Activated naive CD8-positive, alpha-beta T cell (primary cell): ENCODE data around the gene DOK5.

Experiments used
- H3K27ac Mint-ChIP-seq: one replicate; pipeline ENCODE4 v1.8.0; 2021; ENCODE audit warnings: mixed read lengths
- H3K27me3 Mint-ChIP-seq: one replicate; pipeline ENCODE4 v1.8.0; 2021; ENCODE audit warnings: mixed read lengths
- H3K36me3 Mint-ChIP-seq: one replicate; pipeline ENCODE4 v1.8.0; 2021; ENCODE audit warnings: mixed read lengths
- H3K4me1 Mint-ChIP-seq: one replicate; pipeline ENCODE4 v1.8.0; 2021; ENCODE audit warnings: low read depth, mixed read lengths
- H3K4me3 Mint-ChIP-seq: one replicate; pipeline ENCODE4 v1.8.0; 2021; ENCODE audit warnings: mild to moderate bottlenecking, mixed read lengths
- H3K9me3 Mint-ChIP-seq: one replicate; pipeline ENCODE4 v1.8.0; 2021; ENCODE audit warnings: low read depth, mixed read lengths

Gene DOK5

DNA sequence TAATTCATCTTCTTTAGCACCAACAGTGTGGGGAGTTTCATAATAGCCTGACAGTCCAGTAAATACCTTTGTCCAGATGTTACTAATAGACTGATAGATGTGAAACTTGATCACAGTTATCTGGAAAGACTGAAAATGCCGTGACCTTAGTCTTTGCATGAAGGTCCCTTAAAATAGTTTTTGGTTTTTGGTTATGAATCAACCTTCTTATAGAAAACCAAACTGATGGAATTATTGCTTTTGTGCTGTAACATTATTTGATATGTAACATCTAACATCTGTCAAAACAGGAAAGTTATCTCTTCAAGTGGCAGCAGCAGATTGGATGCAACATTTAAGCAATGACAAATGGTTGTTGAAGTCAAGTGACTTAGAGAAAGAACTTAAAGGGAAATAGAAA, 190.4 kb downstream of the DOK5 start:
- H3K27me3 Mint-ChIP-seq: peaks cover 15% of the 10 kb centered on the region
- peaks cover 6% of the 10 kb centered on the region for H3K4me1 Mint-ChIP-seq
- H3K36me3 Mint-ChIP-seq: no peaks in the 10 kb centered on the region
- no peak overlapping the region for H3K27ac Mint-ChIP-seq
- no peaks in the 10 kb centered on the region for H3K9me3 Mint-ChIP-seq
- no peak overlapping the region for H3K4me3 Mint-ChIP-seq

DNA sequence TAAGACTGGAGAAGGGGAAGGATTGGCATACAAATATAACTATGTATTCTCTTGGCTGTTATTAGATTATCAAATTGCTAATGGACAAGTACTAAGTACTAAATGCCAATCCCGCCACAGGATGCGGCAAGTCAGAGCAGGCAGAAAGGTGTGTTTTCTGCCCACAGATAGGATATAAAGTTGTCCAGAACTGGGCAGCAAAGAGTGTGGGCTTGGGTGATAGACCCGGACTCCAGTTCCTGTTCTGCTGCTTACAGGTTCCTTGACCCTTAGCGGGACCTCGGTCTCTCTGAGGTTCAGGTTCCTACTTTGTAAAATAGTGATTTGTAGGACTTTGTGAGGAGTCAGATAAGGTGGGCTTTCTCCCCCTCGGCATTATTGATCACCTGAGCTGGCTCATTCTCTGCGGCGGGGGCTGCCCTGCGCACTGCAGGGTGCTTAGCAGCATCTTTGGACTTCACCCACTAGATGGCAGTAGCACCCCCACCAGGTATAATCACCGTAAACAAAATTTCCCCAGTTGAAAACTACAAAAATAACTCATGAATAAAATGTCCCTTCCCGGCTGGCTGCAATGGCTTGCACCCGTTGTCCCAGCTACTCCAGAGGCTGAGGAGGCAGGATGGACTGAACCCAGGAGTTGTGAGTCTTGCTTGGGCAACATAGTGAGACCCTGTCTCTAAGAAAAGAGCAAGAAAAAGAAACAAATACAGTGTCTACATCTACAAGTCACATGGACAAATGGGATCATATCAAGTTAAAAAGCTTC, 193.1 kb downstream of the DOK5 start:
- Mint-ChIP-seq H3K4me3 (no peak overlapping the region), H3K27ac (no peak overlapping the region), H3K9me3 (no peaks in the 10 kb centered on the region), H3K27me3 (peaks cover 18% of the 10 kb centered on the region), H3K36me3 (no peaks in the 10 kb centered on the region), H3K4me1 (peaks cover 6% of the 10 kb centered on the region)

DNA sequence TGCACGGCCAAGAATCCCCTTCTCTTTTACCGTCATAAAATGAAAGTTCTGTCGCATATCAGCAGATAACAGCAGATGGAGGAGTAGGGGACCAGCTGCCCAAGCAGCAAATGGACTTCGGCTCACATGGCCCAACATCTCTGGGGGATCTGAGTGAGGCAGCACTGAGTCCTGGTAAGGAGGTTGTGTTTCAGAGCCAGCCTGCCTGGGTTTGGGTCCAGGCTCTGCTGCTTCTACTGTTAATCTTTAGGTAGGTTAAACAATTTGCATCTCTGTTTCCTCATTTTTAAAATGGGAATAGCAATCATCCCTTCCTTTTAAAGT, 193.6 kb downstream of the DOK5 start:
- H3K27ac Mint-ChIP-seq: no peak overlapping the region
- H3K36me3 Mint-ChIP-seq: no peaks in the 10 kb centered on the region
- no peak overlapping the region for H3K4me3 Mint-ChIP-seq
- peaks cover 6% of the 10 kb centered on the region for H3K4me1 Mint-ChIP-seq
- no peaks in the 10 kb centered on the region for H3K9me3 Mint-ChIP-seq
- H3K27me3 Mint-ChIP-seq: peaks cover 19% of the 10 kb centered on the region

DNA sequence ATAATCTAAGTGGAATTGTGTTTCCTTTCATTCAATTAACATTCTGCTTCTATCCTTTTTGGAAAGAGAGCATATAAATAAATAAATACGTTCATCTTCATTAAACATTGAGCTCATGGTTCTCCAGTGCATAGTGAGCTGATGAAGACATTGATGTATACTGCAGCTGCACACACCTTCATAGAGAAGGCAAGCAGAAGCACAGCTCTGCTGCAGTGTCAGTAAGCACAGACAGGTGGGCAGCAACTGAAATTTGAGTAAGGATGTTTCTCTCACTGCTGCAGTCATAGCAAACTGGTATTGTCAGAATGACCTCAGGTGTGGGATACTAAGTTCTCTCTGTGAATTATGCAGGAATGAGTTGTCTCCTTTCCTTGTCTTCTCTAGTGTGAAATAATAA, 202.9 kb downstream of the DOK5 start:
- no peaks in the 10 kb centered on the region for H3K36me3 Mint-ChIP-seq
- H3K27ac Mint-ChIP-seq: no peak overlapping the region
- H3K9me3 Mint-ChIP-seq: no peaks in the 10 kb centered on the region
- H3K4me1 Mint-ChIP-seq: no peaks in the 10 kb centered on the region
- peaks cover 18% of the 10 kb centered on the region for H3K27me3 Mint-ChIP-seq
- H3K4me3 Mint-ChIP-seq: no peak overlapping the region

DNA sequence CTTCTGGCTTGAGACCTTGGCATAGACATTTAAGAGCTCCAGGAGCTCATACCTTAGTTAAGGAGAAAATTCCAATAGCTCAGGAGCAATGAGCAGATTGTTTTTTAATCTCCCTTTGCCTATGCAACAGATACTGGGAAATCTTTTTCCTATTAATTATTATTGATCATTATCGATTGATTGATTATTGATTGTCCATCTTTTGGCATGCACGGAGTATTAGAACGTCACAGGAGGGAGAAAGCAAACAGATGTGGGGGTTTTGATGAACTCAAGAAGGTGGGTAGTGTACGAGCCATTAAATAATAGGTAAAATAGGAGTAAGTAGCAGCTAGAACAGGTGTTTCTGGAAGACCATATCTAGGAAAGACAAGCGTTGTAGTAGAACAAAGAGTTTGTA, 205.0 kb downstream of the DOK5 start:
- Mint-ChIP-seq H3K9me3 (no peaks in the 10 kb centered on the region), H3K27me3 (peaks cover 25% of the 10 kb centered on the region), H3K27ac (no peak overlapping the region), H3K36me3 (no peaks in the 10 kb centered on the region), H3K4me1 (no peaks in the 10 kb centered on the region), H3K4me3 (no peak overlapping the region)

DNA sequence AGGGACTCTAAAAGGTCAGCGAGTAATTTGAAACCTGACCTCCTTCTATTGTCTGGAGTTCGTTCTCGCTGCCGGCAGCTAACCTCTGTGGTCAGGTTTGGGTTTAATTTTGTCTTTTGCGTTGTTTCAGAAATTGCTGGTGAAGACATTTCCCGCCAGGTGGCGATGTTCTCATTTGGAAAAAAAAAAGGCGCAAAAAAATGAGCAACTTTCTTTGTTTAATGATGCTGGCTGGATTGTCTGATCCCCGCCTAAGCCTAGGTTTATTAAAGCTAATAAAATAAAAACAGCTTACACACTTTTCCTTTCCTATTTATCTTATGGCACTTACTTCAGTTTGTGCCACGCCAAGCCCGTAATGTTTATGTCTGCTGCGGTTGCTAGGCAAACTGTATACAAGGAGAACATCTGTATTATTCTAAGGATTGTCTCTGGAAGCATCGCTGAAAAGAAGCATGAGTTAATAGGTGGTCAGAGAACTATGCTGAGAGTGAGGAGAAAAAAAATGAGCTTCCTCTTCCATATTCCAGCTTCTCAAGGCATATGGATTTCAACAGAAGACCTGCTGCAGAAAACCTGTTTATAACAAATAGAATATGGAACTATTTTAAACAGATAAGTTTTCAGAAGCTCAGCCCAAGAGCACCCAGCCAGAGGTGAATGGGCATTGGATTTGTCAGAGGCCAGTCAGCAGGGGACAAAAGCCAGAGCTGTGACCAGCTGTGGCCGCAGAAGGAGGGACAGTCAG, 205.7 kb downstream of the DOK5 start:
- no peaks in the 10 kb centered on the region for H3K36me3 Mint-ChIP-seq

DNA sequence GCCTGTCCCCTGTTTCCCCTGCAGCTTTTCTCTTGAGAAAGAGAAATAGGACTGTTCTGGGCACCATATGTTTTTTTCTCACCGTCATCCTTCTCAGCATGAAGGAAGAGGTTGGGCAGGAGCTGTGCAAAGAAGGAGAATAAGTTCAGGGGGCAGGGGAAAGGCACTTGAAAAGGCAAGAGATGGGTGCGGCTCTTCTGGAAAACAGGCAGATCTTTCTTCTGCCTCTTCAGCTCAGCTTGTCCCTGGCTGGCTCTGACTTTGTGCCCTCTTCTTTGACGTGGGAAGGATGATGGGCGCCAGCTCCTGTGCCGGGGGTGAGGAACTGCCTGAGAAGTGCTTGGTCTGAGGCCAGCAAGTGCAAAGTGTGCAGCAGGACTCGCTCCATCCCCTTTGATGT, 206.5 kb downstream of the DOK5 start:
- Mint-ChIP-seq H3K27ac (no peak overlapping the region), H3K4me3 (no peak overlapping the region), H3K4me1 (no peaks in the 10 kb centered on the region), H3K27me3 (peaks cover 26% of the 10 kb centered on the region), H3K36me3 (no peaks in the 10 kb centered on the region), H3K9me3 (no peaks in the 10 kb centered on the region)

More for the DNA sequence above, 205.7 kb downstream of the DOK5 start:
- H3K27ac Mint-ChIP-seq: no peak overlapping the region
- no peaks in the 10 kb centered on the region for H3K4me1 Mint-ChIP-seq
- peaks cover 25% of the 10 kb centered on the region for H3K27me3 Mint-ChIP-seq
- no peaks in the 10 kb centered on the region for H3K9me3 Mint-ChIP-seq
- no peak overlapping the region for H3K4me3 Mint-ChIP-seq

DNA sequence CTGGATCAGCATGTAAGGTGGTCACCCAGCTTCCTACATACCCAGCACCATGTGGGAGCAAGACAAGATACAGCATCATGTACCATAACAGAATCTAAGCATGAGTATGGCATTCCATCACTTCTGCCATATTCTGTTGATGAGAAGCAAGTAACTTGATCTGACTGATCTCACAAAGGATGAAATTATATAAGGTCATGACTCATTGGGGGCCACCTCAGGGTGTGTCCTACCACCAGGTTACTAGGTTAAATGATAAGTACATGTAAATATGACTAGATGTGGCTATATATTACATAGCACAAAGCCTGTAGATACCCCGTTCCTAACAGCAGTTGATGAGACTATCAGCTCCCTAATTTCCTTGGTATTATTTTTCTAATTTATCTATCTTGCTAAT, 213.1 kb downstream of the DOK5 start:
- H3K4me3 Mint-ChIP-seq: no peak overlapping the region

DNA sequence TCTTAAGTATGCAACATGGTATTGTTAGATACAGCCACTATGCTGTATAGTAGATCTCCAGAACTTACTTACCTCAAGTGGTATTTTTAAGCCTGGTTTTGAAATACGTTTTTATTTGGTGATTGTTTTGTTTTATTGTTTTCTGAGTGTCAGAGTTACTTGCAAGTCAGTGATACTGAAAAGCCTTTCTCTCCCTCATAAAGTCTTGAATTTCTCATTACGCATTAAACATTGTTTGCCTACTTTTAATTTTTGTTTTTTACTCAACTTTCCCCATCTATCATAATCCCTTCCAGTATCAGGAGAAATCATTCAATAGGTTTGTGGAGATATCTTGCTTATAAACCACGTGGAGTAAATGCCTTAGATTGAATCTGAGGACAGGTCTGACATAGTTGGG, 214.9 kb downstream of the DOK5 start:
- Mint-ChIP-seq H3K36me3 (no peaks in the 10 kb centered on the region), H3K4me3 (no peak overlapping the region), H3K27me3 (peaks cover 10% of the 10 kb centered on the region), H3K4me1 (no peaks in the 10 kb centered on the region), H3K9me3 (peaks cover 3% of the 10 kb centered on the region), H3K27ac (no peak overlapping the region)

More for the DNA sequence above, 213.1 kb downstream of the DOK5 start:
- no peaks in the 10 kb centered on the region for H3K36me3 Mint-ChIP-seq
- peaks cover 18% of the 10 kb centered on the region for H3K27me3 Mint-ChIP-seq
- H3K27ac Mint-ChIP-seq: no peak overlapping the region
- H3K9me3 Mint-ChIP-seq: no peaks in the 10 kb centered on the region
- H3K4me1 Mint-ChIP-seq: no peaks in the 10 kb centered on the region

DNA sequence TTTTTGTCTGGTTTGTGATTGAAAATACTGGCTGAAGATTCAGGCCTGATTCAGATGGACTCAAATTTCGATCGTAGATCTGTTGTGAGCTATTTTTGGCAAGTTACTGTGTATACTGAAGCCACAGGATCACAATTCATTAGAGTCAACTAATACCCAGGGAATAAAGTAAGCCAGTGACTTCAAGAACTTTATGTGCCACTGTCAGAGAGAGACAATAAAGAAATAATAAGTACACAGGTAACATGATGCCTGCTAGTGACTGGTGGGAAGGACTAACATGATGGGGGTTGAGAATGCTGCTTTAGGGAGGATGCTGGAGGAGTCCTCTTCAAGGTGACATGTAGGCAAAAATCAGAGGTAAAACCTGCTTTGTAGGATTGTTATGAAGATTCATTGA, 215.9 kb downstream of the DOK5 start:
- Mint-ChIP-seq H3K27ac (no peak overlapping the region), H3K4me3 (no peak overlapping the region)

DNA sequence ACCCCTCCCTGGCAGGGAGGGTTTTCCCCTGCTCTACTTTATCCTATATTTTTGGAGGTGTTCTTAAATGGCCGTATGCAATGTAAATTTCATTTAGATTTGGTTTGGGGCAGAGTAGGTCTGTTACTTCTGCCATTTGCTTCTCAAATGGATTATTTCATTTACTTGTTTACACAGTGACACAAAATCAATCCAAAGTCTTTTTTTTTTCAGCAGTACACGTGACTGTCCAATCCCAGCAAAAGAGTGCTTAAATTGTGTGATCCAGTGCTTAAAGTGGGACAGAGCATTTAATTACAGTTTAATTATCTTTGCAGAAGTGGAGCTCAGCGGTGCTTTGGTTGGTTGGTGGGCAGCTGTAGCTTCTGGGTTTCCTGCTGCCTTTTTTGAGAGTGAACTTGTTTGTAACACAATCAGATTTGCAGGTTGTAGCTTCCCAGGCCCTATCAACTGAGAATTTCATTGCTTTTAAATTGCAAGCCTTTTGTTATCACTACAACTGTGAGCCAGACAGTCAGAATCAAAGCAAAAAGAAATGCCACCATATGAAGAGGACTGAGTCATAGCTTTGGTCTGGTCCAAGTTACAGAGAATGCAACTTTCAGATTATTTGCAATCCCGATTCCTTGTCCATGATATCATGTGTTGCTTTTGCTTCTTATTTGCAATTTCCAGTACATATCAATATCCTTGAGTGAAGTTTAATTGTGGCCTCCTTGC, 216.9 kb downstream of the DOK5 start:
- Mint-ChIP-seq H3K36me3 (no peaks in the 10 kb centered on the region), H3K9me3 (peaks cover 3% of the 10 kb centered on the region), H3K4me1 (no peaks in the 10 kb centered on the region), H3K27me3 (peaks cover 8% of the 10 kb centered on the region), H3K27ac (no peak overlapping the region), H3K4me3 (no peak overlapping the region)

More for the DNA sequence above, 215.9 kb downstream of the DOK5 start:
- Mint-ChIP-seq H3K27me3 (peaks cover 9% of the 10 kb centered on the region), H3K4me1 (no peaks in the 10 kb centered on the region), H3K36me3 (no peaks in the 10 kb centered on the region), H3K9me3 (peaks cover 3% of the 10 kb centered on the region)

DNA sequence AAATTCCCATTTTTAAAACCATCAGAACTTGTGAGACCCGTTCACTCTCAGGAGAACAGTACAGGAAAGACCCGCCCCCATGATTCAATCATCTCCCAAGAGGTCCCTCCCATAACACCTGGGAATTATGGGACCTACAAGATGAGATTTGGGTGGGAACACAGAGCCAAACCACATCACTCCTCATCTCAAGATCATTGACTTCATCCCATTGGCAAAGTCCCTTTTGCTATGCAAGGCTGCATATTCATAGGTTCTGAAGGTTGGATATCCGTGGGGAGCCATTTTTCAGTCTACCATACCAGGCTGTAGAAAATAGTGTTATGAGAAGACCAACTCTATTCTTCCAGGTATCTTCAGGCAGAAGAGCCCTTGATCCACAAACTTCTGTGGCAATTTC, 219.1 kb downstream of the DOK5 start:
- H3K36me3 Mint-ChIP-seq: no peaks in the 10 kb centered on the region
- peaks cover 5% of the 10 kb centered on the region for H3K27me3 Mint-ChIP-seq
- no peak overlapping the region for H3K4me3 Mint-ChIP-seq
- H3K27ac Mint-ChIP-seq: no peak overlapping the region
- H3K4me1 Mint-ChIP-seq: no peaks in the 10 kb centered on the region
- peaks cover 3% of the 10 kb centered on the region for H3K9me3 Mint-ChIP-seq

DNA sequence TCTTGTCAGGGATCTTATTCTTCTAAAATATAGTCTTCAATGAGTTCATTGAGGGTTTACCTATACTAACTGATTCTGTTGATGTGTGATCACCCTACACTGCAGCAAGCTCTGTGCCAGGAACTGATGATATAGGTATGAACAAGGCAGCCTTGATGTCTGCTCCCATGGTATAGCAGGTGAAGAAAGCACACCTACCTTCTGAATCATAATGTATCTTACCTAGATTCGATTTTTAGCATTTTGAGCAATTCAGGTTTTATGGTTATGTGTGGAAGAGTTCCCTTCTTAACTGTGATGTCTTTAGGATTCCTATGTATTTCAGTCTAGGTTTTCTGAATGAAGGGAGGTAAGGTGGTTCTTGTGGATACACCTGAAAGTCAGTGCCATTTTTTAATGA, 223.0 kb downstream of the DOK5 start:
- H3K36me3 Mint-ChIP-seq: no peaks in the 10 kb centered on the region
- H3K27me3 Mint-ChIP-seq: peaks cover 8% of the 10 kb centered on the region
- no peak overlapping the region for H3K4me3 Mint-ChIP-seq
- H3K9me3 Mint-ChIP-seq: peaks cover 3% of the 10 kb centered on the region
- H3K27ac Mint-ChIP-seq: no peak overlapping the region
- H3K4me1 Mint-ChIP-seq: no peaks in the 10 kb centered on the region
